ENCODE measurements around the gene PSME4.

PSME4 gene, protein sequence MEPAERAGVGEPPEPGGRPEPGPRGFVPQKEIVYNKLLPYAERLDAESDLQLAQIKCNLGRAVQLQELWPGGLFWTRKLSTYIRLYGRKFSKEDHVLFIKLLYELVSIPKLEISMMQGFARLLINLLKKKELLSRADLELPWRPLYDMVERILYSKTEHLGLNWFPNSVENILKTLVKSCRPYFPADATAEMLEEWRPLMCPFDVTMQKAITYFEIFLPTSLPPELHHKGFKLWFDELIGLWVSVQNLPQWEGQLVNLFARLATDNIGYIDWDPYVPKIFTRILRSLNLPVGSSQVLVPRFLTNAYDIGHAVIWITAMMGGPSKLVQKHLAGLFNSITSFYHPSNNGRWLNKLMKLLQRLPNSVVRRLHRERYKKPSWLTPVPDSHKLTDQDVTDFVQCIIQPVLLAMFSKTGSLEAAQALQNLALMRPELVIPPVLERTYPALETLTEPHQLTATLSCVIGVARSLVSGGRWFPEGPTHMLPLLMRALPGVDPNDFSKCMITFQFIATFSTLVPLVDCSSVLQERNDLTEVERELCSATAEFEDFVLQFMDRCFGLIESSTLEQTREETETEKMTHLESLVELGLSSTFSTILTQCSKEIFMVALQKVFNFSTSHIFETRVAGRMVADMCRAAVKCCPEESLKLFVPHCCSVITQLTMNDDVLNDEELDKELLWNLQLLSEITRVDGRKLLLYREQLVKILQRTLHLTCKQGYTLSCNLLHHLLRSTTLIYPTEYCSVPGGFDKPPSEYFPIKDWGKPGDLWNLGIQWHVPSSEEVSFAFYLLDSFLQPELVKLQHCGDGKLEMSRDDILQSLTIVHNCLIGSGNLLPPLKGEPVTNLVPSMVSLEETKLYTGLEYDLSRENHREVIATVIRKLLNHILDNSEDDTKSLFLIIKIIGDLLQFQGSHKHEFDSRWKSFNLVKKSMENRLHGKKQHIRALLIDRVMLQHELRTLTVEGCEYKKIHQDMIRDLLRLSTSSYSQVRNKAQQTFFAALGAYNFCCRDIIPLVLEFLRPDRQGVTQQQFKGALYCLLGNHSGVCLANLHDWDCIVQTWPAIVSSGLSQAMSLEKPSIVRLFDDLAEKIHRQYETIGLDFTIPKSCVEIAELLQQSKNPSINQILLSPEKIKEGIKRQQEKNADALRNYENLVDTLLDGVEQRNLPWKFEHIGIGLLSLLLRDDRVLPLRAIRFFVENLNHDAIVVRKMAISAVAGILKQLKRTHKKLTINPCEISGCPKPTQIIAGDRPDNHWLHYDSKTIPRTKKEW (N-terminal part only)

GRCh38 chr2:53970724-53971602, at the start of gene PSME4:
Gene PSME4, minus strand, starts transcription at chr2:53970993. Its CDS starts 209 bp downstream, at chr2:53970784.
- peak; percentile 74 for DNase-seq

DNA sequence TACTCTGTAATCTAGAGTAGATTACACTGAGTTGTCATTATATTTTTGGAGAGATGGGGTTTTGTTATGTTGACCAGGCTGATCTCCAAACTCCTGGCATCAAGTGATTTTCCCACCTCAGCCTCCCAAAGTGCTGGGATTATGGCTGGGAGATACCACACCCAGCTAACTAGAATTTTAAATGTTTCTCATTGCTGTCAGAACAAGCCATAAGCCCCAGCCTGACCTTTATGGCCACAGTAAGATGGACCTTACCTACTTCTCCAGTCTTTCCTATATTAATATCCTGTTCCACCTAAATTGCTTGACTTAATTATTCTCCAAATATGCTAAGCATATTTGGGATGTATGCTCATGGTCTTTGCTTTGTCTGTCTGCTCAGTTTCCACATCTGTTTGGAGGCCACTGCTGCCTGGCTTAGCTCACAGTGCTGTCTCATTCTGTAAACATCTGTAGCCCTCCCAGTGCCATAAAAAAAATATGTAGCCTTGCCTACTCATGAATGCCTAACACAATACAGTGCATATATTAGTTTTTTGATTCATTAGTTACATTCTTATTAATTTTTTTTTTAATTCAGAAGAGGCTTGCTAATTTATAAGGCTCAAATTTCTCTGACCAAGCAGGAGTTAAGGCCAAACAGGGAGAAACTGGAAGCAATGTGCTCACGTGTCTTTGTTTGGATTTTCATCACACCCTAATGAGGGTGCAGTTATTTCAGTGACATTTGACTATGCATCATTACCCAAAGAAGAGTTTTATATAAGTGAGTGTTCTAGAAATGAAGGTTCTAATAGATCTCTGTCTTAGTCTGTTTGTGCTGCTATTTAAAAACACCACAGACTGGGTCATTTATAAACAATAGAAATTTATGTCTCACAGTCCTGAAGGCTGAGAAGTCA, 45.3 kb upstream of the PSME4 start:
- no peak for DNase-seq

DNA sequence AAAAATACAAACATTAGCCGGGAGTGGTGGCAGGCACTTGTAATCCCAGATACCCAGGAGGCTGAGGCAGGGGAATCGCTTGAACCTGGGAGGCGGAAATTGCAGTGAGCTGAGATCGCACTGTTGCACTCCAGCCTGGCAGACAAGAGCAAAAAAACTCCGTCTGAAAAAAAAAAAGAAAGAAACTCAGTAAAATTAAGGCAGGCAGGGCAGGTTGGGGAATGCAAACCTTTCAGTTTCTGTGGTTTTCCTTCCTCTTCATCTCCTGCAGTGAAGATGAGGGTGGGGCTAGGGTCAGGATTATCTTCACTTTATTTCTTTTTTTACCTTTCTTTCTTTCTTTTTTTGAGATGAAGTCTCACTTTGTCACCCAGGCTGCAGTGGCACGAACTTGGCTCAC, 43.2 kb upstream of the PSME4 start:
- no peak for DNase-seq

DNA sequence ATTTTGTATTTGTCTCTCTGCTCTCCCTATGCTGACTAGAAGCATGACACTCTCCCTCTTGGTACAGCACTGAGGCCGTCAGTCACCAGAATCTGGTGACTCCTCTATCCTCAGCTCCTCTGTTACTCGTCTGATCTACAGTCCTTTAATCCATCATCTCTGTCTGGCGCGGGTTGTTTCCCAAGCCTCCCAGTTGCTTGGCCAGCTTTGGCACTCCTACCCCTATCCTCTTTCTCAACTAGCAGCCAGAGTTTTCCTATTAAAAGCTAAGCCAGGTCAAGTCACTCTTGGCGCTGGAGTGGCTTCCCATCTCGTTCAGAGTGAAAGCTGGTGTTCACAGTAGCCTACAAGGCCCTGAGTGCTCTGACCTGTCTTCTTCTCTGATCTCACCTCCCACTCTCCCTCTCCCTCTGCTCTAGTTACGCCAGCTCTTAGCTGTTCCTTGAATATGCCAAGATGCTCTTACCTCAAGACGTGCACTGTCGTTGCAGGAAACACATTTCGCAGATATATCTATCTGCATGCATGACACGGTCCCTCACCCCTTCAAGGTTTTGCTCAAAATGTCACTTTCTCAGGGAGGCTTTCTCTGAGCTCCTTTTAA, 41.8 kb upstream of the PSME4 start:
- DNase-seq, result no peak

DNA sequence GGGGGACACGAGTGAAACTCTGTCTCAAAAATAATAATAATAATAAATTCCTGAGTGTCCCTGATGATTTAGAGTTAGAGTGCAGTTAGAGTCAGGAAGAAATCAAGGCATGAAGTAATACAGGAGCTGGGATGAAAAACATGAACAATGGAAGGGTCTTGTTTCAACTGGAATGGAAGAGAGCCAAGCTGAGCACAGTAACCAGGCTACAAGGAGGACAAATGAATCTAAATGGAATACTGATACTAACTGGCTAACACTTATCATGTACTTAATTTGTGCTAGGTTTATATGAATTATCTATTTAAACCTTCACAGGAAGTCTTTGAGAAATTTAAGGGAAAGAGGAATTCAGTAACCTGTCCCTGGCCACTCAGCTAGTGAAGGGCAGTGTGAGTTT, 38.8 kb upstream of the PSME4 start:
- no peak for DNase-seq

GRCh38 chr2:54008439-54008838, 37.6 kb upstream of the PSME4 start:
- no peak for DNase-seq

GRCh38 chr2:54000524-54000923, 29.7 kb upstream of the PSME4 start:
- no peak for DNase-seq

DNA sequence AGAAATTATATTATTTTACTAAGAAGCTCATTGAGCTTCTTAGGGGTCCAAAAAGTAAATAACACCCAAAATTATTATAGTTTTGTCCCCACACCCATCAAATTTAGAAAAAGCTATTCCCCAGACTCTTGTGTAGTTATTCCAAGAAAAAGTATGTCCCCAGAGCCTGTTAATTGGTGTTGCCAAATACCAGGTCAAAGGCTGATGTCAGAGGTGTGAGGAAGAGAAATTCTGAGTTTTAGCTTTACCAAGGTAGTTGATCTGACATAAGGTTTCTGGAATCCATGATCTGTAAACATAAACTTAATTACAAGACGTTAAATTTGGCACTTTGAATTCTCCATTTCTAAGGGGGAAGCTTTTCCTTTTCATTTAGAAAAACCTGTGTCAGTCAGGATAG, 29.3 kb upstream of the PSME4 start:
- DNase-seq, result no peak

DNA sequence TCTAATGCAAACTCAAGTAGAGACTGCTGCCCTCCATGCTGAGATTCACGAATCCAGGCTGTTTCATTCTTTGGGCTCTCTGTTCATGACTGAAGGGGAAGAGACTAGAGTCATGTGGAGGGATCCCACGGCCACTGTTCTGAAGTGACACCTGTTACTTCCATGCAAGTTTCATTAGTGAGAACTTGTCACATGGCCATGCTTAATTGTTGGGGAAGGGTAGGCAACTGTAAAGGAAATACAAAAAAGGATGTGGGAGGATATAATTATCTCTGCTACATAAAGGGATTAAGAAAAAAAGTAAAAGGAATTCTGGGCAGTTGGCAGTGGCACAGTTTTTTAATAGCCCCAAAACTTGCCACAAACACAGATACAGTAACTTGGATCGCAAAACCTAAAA, 28.0 kb upstream of the PSME4 start:
- DNase-seq, result no peak

- DNase-seq, result no peak
Observed at GRCh38 chr2:53994818-53995808, 24.3 kb upstream of the PSME4 start.

DNA sequence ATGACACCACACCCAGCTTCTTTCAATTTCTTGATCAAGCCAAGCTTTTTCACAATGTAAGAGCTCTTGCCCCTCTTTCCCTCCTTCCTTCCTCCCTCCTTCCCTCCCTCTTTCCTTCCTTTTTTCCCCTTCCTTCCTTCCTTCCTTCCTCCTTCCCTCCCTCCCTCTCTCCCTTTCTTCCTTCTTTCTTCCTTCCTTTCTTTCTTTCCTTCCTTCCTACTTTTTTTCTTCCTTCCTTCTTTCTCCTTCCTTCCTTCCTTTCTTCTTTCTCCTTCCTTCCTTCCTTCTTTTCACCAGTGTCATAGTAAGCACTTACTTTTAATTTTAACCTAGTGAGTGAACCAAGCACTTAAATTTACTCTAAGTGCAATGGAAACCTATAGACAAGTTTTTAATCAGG, 21.2 kb upstream of the PSME4 start:
- DNase-seq, result no peak

GRCh38 chr2:53989210-53989862, 18.5 kb upstream of the PSME4 start:
- DNase-seq, result no peak

- DNase-seq, result peak; percentile 22
Observed at GRCh38 chr2:53987336-53987921, 16.6 kb upstream of the PSME4 start.

- no peak for DNase-seq
Observed at GRCh38 chr2:53985646-53986045, 14.9 kb upstream of the PSME4 start.

DNA sequence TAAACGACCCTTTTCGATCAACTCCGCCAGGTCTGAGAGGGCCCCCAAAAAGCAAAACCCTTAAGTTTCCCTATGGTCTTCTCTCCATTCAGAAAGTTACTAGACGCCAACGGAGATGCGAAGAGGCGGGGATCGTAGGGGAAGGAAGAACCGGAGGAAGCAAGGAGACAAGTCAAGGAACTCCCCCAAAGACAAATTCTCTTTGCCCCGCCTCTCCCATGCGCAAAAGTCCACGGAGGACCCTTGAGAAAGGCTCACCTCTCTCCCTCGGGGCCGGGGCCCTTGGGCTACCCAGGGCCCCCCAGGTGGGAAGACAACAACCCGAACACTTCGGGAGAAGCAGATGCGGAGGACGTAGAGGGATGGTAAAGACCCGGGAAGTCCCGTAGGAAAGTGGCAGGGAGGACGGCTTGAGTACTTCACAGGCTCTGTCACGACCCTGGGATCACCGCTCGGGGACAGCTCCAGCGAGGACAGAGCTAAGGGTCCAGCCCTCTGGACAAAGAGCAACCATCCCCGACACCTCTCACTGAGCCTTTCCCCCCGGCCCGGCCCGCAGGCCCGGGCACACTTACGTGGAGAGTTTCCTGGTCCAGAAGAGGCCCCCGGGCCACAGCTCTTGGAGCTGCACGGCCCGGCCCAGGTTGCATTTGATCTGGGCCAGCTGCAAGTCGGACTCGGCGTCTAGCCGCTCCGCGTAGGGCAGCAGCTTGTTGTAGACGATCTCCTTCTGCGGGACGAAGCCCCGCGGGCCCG, 647 bp downstream of the PSME4 start:
- no peak for DNase-seq

DNA sequence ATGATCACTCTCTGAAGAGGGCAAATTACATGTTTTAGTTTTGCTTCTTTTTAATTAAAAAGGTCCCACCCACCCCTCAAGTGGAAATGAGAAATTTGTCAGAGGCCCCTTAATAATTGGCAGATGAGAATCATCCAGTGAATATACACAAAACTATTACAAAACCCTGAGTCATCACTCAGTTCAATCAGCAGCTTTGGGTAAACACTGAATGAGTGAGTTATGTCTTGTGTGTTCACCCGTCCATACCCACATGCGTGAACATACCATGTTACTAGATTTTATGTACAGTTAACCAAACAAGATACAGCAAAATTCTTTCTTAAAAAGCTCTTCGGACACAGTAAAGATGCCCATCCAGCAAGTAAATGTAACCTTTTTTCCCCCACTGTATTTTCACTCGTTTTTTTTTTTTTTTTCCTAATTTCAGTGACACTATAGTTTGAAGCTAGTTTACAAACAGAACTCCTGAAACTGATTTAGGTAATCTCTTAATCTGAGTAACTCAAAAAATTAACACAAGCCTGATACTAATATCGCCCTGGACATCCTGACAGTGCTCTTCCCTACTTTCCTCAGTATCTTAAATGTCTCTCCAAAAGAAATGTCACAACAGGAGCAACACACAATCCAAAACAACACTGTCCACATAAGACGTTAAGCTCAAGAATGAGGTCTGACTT, 1.4 kb downstream of the PSME4 start:
- no peak for DNase-seq

Measured in NCI-H1048 (cell line).